ENCODE measurements around the gene NKIRAS2.

DNA sequence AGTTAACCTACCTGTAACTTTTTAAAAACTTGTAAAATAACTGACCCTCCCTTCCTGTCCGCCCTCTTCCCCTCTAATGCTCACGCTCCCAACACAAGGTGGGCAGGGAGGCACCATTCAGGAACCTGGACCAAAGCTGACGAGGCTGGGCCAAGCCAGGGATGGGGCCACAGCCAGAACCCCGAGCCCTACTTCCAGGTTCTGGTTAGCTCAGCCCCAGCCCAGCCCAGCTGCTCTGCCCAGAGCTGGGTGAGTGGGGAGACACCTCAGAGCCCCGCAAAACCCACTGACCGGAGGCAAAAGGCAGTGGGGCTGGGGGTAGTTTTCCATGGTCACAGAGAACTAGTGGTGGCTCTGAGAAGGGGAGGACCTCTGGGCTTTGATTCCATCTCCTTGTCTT lies 45.9 kb upstream of the NKIRAS2 start:
- TF ChIP-seq POLR2A (IDR thresholded peaks at IDR 0.05; ENCODE audit: low read depth, low read length) (no peak), CTCF (IDR thresholded peaks at IDR 0.05; ENCODE audit: extremely low read depth in 1 of 2, insufficient read depth in 1 of 2, low read depth in 1 of 2, low read length in 2 of 2) (no peak), GATA2 (IDR thresholded peaks at IDR 0.05; ENCODE audit: insufficient read depth, insufficient read length, low read depth, low read length) (no peak), MAX (IDR thresholded peaks at IDR 0.05; ENCODE audit: insufficient read depth, insufficient read length) (no peak), POLR2AphosphoS5 (IDR thresholded peaks at IDR 0.05; ENCODE audit: insufficient read depth, low read depth, low read length) (no peak), EZH2 (IDR thresholded peaks at IDR 0.05; ENCODE audit: borderline replicate concordance, low read depth, low read length, severe bottlenecking) (no peak), MYC (IDR thresholded peaks at IDR 0.05; ENCODE audit: low read depth, low read length) (no peak), FOS (IDR thresholded peaks at IDR 0.05; ENCODE audit: borderline replicate concordance, insufficient read depth, low read length) (no peak), JUN (IDR thresholded peaks at IDR 0.05; ENCODE audit: borderline replicate concordance, insufficient read depth, insufficient read length, low read depth) (no peak)
